Endothelial cell of umbilical vein (primary cell): ENCODE measurements around the gene CENPP. TPM values are rescaled to one million over a fixed set of nuclear protein-coding genes. Genes with fewer than 3 reads are reported as not detected.

ENCODE experiments used
- BruUV-seq: library from RNA; stranded (reverse); fragments of 400-500 nt; replicated peaks from 2 replicates; lab custom pipeline; 2021; lab: Mats Ljungman, UMichigan
- CTCF ChIA-PET: fragments of 300-600, 350-600 bp; sonication (Branson Sonifier 250); formaldehyde crosslinking; loops from one replicate; lab custom pipeline; 2021; ENCODE audit warnings: antibody characterized with exemption, inconsistent platforms; lab: Charles Lee
- POLR2A ChIA-PET: fragments of 300-600, 350-600 bp; sonication (Branson Sonifier 250); formaldehyde crosslinking; loops from one replicate; lab custom pipeline; 2021; ENCODE audit warnings: antibody characterized with exemption, inconsistent platforms; lab: Charles Lee
- DNase-seq: peaks from one replicate; pipeline ENCODE4 v3.0.0-alpha.2; 2011; ENCODE audit warnings: low read depth, low spot score
- FAIRE-seq: peaks from 2 replicates; lab custom pipeline; 2011; peaks lifted over from hg19 to GRCh38; lab: Jason Lieb, UNC
- H2AFZ ChIP-seq: 2 replicates; pipeline ENCODE4 v1.6.0; 2012; ENCODE audit warnings: low read depth, low read length, control low read depth, inconsistent platforms
- H3K27ac ChIP-seq: 2 replicates; pipeline ENCODE4 v1.5.1; 2011; ENCODE audit warnings: low read depth, mild to moderate bottlenecking, control low read depth, low read length, moderate library complexity; ENCODE audit not compliant: insufficient read depth
- H3K27me3 ChIP-seq, 2 experiments: 2 replicates each; pipeline versions ENCODE4 v1.6.0 to v1.6.1; 2011; ENCODE audit warnings: low read length in 2 of 2, mixed read lengths in 1 of 2; ENCODE audit not compliant: control insufficient read depth in 2 of 2, insufficient read depth in 2 of 2
- H3K36me3 ChIP-seq, 2 experiments: 2 replicates in 1 of 2; 3 replicates in 1 of 2; pipeline ENCODE4 v1.5.1; 2011; ENCODE audit warnings: low read length in 2 of 2, mild to moderate bottlenecking in 1 of 2, moderate library complexity in 1 of 2; ENCODE audit not compliant: control insufficient read depth in 2 of 2, insufficient read depth in 2 of 2; ENCODE audit errors: extremely low read depth in 1 of 2
- H3K4me1 ChIP-seq: 3 replicates; pipeline ENCODE4 v1.5.1; 2011; ENCODE audit warnings: mild to moderate bottlenecking, low read length; ENCODE audit not compliant: control insufficient read depth, insufficient read depth; ENCODE audit errors: extremely low read depth
- H3K4me2 ChIP-seq: 2 replicates; pipeline ENCODE4 v1.6.1; 2011; ENCODE audit warnings: low read length, control low read depth, mixed read lengths; ENCODE audit not compliant: insufficient read depth
- H3K4me3 ChIP-seq, 3 experiments: fragments of 200-600 bp in 1 of 3; sonication (generic), shearing (Covaris generic) in 1 of 3; replicated peaks in 1 of 3; 2 replicates each; pipeline ENCODE4 v1.5.1; 2011 to 2016; ENCODE audit warnings: control low read depth in 3 of 3, low read length in 3 of 3, mild to moderate bottlenecking in 2 of 3, inconsistent platforms in 1 of 3, low read depth in 1 of 3, moderate library complexity in 1 of 3; ENCODE audit not compliant: insufficient read depth in 1 of 3
- H3K79me2 ChIP-seq: 2 replicates; pipeline ENCODE4 v1.6.0; 2012; ENCODE audit warnings: low read length, inconsistent platforms; ENCODE audit not compliant: control insufficient read depth, insufficient read depth
- H3K9ac ChIP-seq: replicated peaks from 2 replicates; pipeline ENCODE3; 2011; ENCODE audit warnings: low read length, control low read depth; ENCODE audit not compliant: insufficient read depth; ENCODE audit errors: extremely low read depth
- H3K9me1 ChIP-seq: replicated peaks from 3 replicates; pipeline ENCODE4 v1.6.0; 2011; ENCODE audit warnings: mild to moderate bottlenecking, low read length; ENCODE audit not compliant: control insufficient read depth, insufficient read depth; ENCODE audit errors: extremely low read depth
- H3K9me3 ChIP-seq: replicated peaks from 2 replicates; pipeline ENCODE4 v1.5.1; 2012; ENCODE audit warnings: low read length, inconsistent platforms; ENCODE audit not compliant: control insufficient read depth, insufficient read depth
- H4K20me1 ChIP-seq: replicated peaks from 2 replicates; pipeline ENCODE3; 2011; ENCODE audit warnings: mild to moderate bottlenecking, low read length; ENCODE audit not compliant: control insufficient read depth, insufficient read depth; ENCODE audit errors: extremely low read depth
- CTCF ChIP-seq, 2 donors: IDR thresholded peaks; 1 replicate in 1 of 2; 2 replicates in 1 of 2; pipeline ENCODE4 v1.5.1; 2011; ENCODE audit warnings: low read length in 2 of 2, mild to moderate bottlenecking in 2 of 2, moderate library complexity in 2 of 2, control low read depth in 1 of 2, inconsistent platforms in 1 of 2, low read depth in 1 of 2; ENCODE audit not compliant: insufficient read depth in 1 of 2; ENCODE audit errors: extremely low read depth in 1 of 2
- EZH2 ChIP-seq: IDR thresholded peaks from 2 replicates; pipeline ENCODE4 v1.6.1; 2012; ENCODE audit warnings: borderline replicate concordance, low read depth, mild to moderate bottlenecking, moderate library complexity, low read length, inconsistent platforms; ENCODE audit not compliant: severe bottlenecking
- FOS ChIP-seq: IDR thresholded peaks from 2 replicates; pipeline ENCODE4 v1.6.1; 2011; ENCODE audit warnings: mild to moderate bottlenecking, low read length, moderate library complexity, borderline replicate concordance; ENCODE audit not compliant: insufficient read depth
- GATA2 ChIP-seq: IDR thresholded peaks from 2 replicates; pipeline ENCODE4 v1.7.0; 2011; ENCODE audit warnings: low read depth, mild to moderate bottlenecking, moderate library complexity, mixed read lengths, low read length; ENCODE audit not compliant: insufficient read length, insufficient read depth
- JUN ChIP-seq: IDR thresholded peaks from 2 replicates; pipeline ENCODE4 v1.6.1; 2011; ENCODE audit warnings: borderline replicate concordance, low read depth; ENCODE audit not compliant: insufficient read length, insufficient read depth
- MAX ChIP-seq: IDR thresholded peaks from 2 replicates; pipeline ENCODE4 v1.6.1; 2011; ENCODE audit not compliant: insufficient read depth, insufficient read length
- MYC ChIP-seq: IDR thresholded peaks from one replicate; pipeline ENCODE4 v1.6.1; 2011; ENCODE audit warnings: mild to moderate bottlenecking, low read depth, low read length
- POLR2A ChIP-seq: IDR thresholded peaks from 2 replicates; pipeline ENCODE4 v1.6.1; 2012; ENCODE audit warnings: low read depth, mild to moderate bottlenecking, control low read depth, low read length
- POLR2AphosphoS5 ChIP-seq: IDR thresholded peaks from 2 replicates; pipeline ENCODE4 v1.6.1; 2012; ENCODE audit warnings: low read depth, mild to moderate bottlenecking, control low read depth, low read length, moderate library complexity; ENCODE audit not compliant: insufficient read depth
- dilution Hi-C: fragments of 300-500 bp; cut with MboI; formaldehyde crosslinking; loops from one replicate; pipeline ENCODE4 v1.15.0; 2019; ENCODE audit warnings: low sequenced_read_pairs; ENCODE audit not compliant: extremely low pct_ligation_motif_present
- intact Hi-C: fragments of 100-400 bp; cut with micrococcal nuclease; formaldehyde crosslinking; loops from one replicate; pipeline ENCODE4 v1.10.0; 2022
- polyA plus RNA-seq, 4 experiments: library from polyadenylated mRNA; depleted of rRNA in 3 of 4; stranded (reverse) in 3 of 4; unstranded in 1 of 4; fragments of >200 nt; gene quantifications; 2 replicates each; pipeline versions ENCODE4 v1.2.1 to v1.2.3, GENCODE V29; 2011 to 2012; ENCODE audit warnings: missing spikeins in 1 of 4
- total RNA-seq: library from RNA; stranded (reverse); gene quantifications from 2 replicates; pipeline ENCODE4 v1.2.3, GENCODE V29; 2021

CENPP gene
- total and polyA plus RNA-seq, 2 donors (not counting 3 experiments of a cell fraction or from before 2014, with no cell fraction given), result 1.2 to 12.0 TPM

GRCh38 chr9:92563116-92564100, 237.7 kb downstream of the CENPP start:
- TF ChIP-seq JUN, result no peak
- no peak for TF ChIP-seq EZH2
- TF ChIP-seq GATA2, result no peak
- no peak for TF ChIP-seq MAX
- TF ChIP-seq CTCF (IDR thresholded peaks at IDR 0.05; ENCODE audit: extremely low read depth in 1 of 2, insufficient read depth in 1 of 2, low read depth in 1 of 2, low read length in 2 of 2), result no peak
- no peak for TF ChIP-seq POLR2AphosphoS5
- no peak for TF ChIP-seq POLR2A
- TF ChIP-seq MYC, result no peak
- no peak for TF ChIP-seq FOS
- dilution Hi-C loops, result no loop called here
- intact Hi-C loops, result no loop called here

More at GRCh38 chr9:92563116-92564100, 237.7 kb downstream of the CENPP start:
- DNase-seq (no peak), FAIRE-seq (no peak)
- H3K36me3 ChIP-seq, result no peaks in the 10 kb centered on the region
- H2AFZ ChIP-seq, result no peak overlapping the region
- H3K4me3 ChIP-seq, result no peak overlapping the region
- POLR2A ChIA-PET, result no interaction called here
- H3K27ac ChIP-seq, result no peak overlapping the region
- H4K20me1 ChIP-seq, result no peaks in the 10 kb centered on the region
- H3K79me2 ChIP-seq, result no peaks in the 10 kb centered on the region
- CTCF ChIA-PET, result no interaction called here
- H3K9ac ChIP-seq, result no peak overlapping the region
- H3K9me3 ChIP-seq, result no peaks in the 10 kb centered on the region
- no TSS peak for BruUV-seq
- H3K4me2 ChIP-seq, result no peak overlapping the region
- H3K9me1 ChIP-seq, result no peaks in the 10 kb centered on the region
- H3K27me3 ChIP-seq, result no peaks in the 10 kb centered on the region
- H3K4me1 ChIP-seq, result no peaks in the 10 kb centered on the region
